GM23338 (cell line): ENCODE data around the gene JAG1.

Source experiments
- CREB1 ChIP-seq: fragments of 250-450 bp; sonication (Bioruptor Pico); IDR thresholded peaks from 2 replicates; pipeline ENCODE4 v1.5.0; 2020; ENCODE audit warnings: low read depth, mild to moderate bottlenecking, moderate library complexity
- CTCF ChIP-seq, 2 experiments: fragments of 200-600 bp in 1 of 2; sonication (generic) in 1 of 2; conservative IDR thresholded peaks; 2 replicates each; pipeline versions ENCODE4 v1.5.1 to v1.6.1; 2016 to 2017; ENCODE audit warnings: antibody characterized with exemption in 2 of 2, low read depth in 2 of 2, mild to moderate bottlenecking in 2 of 2, moderate library complexity in 1 of 2
- ETS1 ChIP-seq: IDR thresholded peaks from 2 replicates; pipeline ENCODE4 v1.6.1; 2016; ENCODE audit warnings: antibody characterized with exemption
- EZH2 ChIP-seq: fragments of 200-600 bp; sonication (generic); IDR thresholded peaks from one replicate; pipeline ENCODE4 v1.8.0; 2017; ENCODE audit warnings: antibody characterized with exemption, mild to moderate bottlenecking, low read depth; ENCODE audit not compliant: unreplicated experiment
- EZH2phosphoT487 ChIP-seq: fragments of 200-600 bp; sonication (generic); IDR thresholded peaks from one replicate; pipeline ENCODE4 v1.8.1; 2018; ENCODE audit warnings: antibody characterized with exemption; ENCODE audit not compliant: unreplicated experiment
- JUNB ChIP-seq: IDR thresholded peaks from one replicate; pipeline ENCODE4 v1.6.1; 2016; ENCODE audit warnings: antibody characterized with exemption; ENCODE audit not compliant: unreplicated experiment
- NANOG ChIP-seq: IDR thresholded peaks from 2 replicates; pipeline ENCODE4 v1.6.1; 2016; ENCODE audit warnings: antibody characterized with exemption, borderline replicate concordance
- POLR2AphosphoS5 ChIP-seq: IDR thresholded peaks from 2 replicates; pipeline ENCODE4 v1.6.1; 2016; ENCODE audit warnings: antibody characterized with exemption, low read depth
- REST ChIP-seq: IDR thresholded peaks from one replicate; pipeline ENCODE4 v1.6.1; 2018; ENCODE audit warnings: antibody characterized with exemption; ENCODE audit not compliant: unreplicated experiment

DNA sequence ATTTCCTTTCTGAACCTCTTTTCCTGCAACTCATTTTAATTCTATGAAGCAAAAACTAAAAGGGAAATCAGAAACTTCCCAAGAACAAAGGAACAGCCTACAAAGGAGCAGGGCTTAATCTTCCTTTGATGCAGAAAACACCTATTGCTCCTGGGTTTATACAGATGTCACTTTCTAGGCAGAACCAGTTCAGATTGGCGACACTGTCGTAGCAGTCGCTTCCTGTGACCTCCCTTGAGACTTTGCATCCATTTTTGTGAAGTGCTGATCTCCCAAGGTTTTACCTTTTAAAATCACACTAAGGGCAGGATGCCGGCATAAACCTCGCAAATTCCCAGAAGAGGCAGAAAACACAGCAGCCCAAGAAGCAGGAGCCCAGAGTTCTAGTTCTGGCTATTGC is 40.1 kb downstream of the JAG1 start:
- TF ChIP-seq CTCF (conservative IDR thresholded peaks at IDR 0.05; ENCODE audit: low read depth in 2 of 2), result no peak
- TF ChIP-seq EZH2, result no peak
- no peak for TF ChIP-seq REST
- no peak for TF ChIP-seq POLR2AphosphoS5
- TF ChIP-seq CREB1 (CRISPR knock-in tag), result no peak
- no peak for TF ChIP-seq ETS1
- no peak for TF ChIP-seq EZH2phosphoT487
- TF ChIP-seq NANOG, result no peak
- no peak for TF ChIP-seq JUNB
